Lung (tissue), 12 donors: ENCODE data around the gene RAP1GDS1. TPM values are rescaled to one million over a fixed set of nuclear protein-coding genes. Genes with fewer than 3 reads are reported as not detected.

ENCODE experiments used
- ATAC-seq: fragments of 200-7000 bp; cut with Tn5 transposase; one replicate; pipeline ENCODE4 v1.9.1; 2020; ENCODE audit warnings: moderate number of reproducible peaks; ENCODE audit not compliant: insufficient read depth, low FRiP score
- DNase-seq, 3 donors: peaks; one replicate each; pipeline ENCODE4 v3.0.0-alpha.2; 2013 to 2017
- H3K27ac ChIP-seq, 2 donors: one replicate each; pipeline ENCODE4 v1.5.1; 2013; ENCODE audit warnings: mild to moderate bottlenecking in 2 of 2, moderate library complexity in 2 of 2, control low read depth in 1 of 2, inconsistent platforms in 1 of 2, low read depth in 1 of 2, low read length in 1 of 2
- H3K27me3 ChIP-seq, 3 donors: one replicate each; pipeline ENCODE4 v1.5.1; 2013; ENCODE audit warnings: low read length in 2 of 3; ENCODE audit not compliant: control insufficient read depth in 3 of 3, insufficient read depth in 3 of 3
- H3K36me3 ChIP-seq, 4 donors: one replicate each; pipeline ENCODE4 v1.5.1; 2013; ENCODE audit warnings: low read length in 4 of 4, mild to moderate bottlenecking in 1 of 4, moderate library complexity in 1 of 4; ENCODE audit not compliant: control insufficient read depth in 4 of 4, insufficient read depth in 4 of 4
- H3K4me1 ChIP-seq, 5 donors: one replicate each; pipeline ENCODE4 v1.5.1; 2013; ENCODE audit warnings: low read length in 5 of 5, mild to moderate bottlenecking in 2 of 5, moderate library complexity in 1 of 5; ENCODE audit not compliant: control insufficient read depth in 5 of 5, insufficient read depth in 5 of 5
- H3K4me3 ChIP-seq: one replicate; pipeline ENCODE4 v1.5.1; 2013; ENCODE audit warnings: mild to moderate bottlenecking, control low read depth, moderate library complexity
- H3K9ac ChIP-seq, 2 donors: one replicate each; pipeline ENCODE4 v1.5.1; 2013; ENCODE audit warnings: low read length in 2 of 2, control low read depth in 1 of 2; ENCODE audit not compliant: insufficient read depth in 1 of 2
- H3K9me3 ChIP-seq, 4 donors: one replicate each; pipeline ENCODE4 v1.5.1; 2013; ENCODE audit warnings: low read length in 3 of 4, mild to moderate bottlenecking in 1 of 4, moderate library complexity in 1 of 4; ENCODE audit not compliant: control insufficient read depth in 4 of 4, insufficient read depth in 3 of 4
- WGBS, 2 donors: extraction: QIAGEN DNeasy Blood & Tissue Kit; methylation state at CpG; one replicate each; pipeline ENCODE4 v1.1.7; 2013; 5-methylcytosine and 5-hydroxymethylcytosine counted together
- polyA plus RNA-seq, 2 donors: library from polyadenylated mRNA; stranded (reverse); fragments of 200-250 nt; gene quantifications; one replicate each; pipeline ENCODE4 v1.2.1, GENCODE V29; 2013
- total RNA-seq, 2 donors: library from RNA; depleted of rRNA in 1 of 2; stranded (reverse); fragments of >200 nt in 1 of 2; gene quantifications; one replicate each; pipeline ENCODE4 v1.2.1, GENCODE V29; 2014 to 2021
- TF ChIP-seq, protein P1 (sequence below): IDR thresholded peaks from 2 replicates; pipeline ENCODE4 v1.5.1; 2012; ENCODE audit warnings: mild to moderate bottlenecking; ENCODE audit errors: control extremely low read depth, extremely low read depth
- donor health status: control.
- donor health status: control.
- donor health status: Bipolar disorder and iron deficiency.
- donor health status: healthy.
- donor health status: DM: yes; HTN: yes; CAD: no.

RAP1GDS1 gene
- total and polyA plus RNA-seq, 4 donors = 12.3 to 41.6 (median 26.5) TPM

DNA sequence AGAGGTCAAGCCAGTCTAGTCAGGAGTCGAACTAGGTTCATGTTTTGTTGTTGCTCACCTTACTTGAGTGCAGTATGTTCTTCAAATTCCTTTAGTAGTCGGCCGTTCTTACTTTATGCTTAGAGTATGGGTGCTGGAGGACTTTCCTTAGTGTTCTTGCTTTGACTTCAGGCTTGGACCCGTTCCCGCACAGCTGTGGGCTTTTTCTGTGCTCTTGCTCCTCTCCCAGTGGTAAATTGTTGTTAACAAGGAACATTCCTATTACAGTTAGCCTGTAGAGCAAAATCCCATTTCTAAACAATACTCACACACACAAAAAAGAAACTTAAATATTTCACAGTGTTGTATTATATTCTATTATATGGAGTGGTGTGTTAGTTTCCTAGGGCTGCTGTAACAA, 113.5 kb downstream of the RAP1GDS1 start:
- TF ChIP-seq, protein P1, sequence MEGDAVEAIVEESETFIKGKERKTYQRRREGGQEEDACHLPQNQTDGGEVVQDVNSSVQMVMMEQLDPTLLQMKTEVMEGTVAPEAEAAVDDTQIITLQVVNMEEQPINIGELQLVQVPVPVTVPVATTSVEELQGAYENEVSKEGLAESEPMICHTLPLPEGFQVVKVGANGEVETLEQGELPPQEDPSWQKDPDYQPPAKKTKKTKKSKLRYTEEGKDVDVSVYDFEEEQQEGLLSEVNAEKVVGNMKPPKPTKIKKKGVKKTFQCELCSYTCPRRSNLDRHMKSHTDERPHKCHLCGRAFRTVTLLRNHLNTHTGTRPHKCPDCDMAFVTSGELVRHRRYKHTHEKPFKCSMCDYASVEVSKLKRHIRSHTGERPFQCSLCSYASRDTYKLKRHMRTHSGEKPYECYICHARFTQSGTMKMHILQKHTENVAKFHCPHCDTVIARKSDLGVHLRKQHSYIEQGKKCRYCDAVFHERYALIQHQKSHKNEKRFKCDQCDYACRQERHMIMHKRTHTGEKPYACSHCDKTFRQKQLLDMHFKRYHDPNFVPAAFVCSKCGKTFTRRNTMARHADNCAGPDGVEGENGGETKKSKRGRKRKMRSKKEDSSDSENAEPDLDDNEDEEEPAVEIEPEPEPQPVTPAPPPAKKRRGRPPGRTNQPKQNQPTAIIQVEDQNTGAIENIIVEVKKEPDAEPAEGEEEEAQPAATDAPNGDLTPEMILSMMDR = no peak
- Histone ChIP-seq H3K9ac (no peak overlapping the region), H3K36me3 (peaks cover 0 to 2% (median 0%) of the 10 kb centered on the region in 4 donors), H3K4me1 (peaks cover 0 to 4% (median 0%) of the 10 kb centered on the region in 5 donors), H3K9me3 (no peaks in the 10 kb centered on the region), H3K27me3 (no peaks in the 10 kb centered on the region), H3K27ac (no peak overlapping the region), H3K4me3 (no peak overlapping the region)
- WGBS, 2 donors = 90 to 94% methylated on average over 5 of the region's 5 CpGs
- ATAC-seq (no peak), DNase-seq (peak in 1 of 3 donors; percentile 19)

DNA sequence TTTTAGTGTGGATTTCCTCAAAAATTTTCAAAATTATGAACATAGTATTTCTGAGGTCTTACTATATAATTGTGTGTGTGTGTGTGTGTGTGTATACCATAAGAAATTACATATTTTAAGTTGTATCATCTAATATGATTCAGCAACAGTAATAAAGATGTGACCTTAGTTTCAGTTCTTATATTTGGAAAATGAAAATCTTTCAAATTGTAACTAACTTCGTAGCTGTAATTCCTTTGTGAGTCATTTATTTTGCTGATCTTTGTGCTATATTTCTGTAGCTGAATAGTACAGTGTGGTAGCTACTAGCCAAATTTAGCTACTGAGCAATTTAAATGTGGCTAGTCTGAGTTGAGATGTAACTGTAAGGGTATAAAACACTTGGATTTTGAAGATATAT, 116.4 kb downstream of the RAP1GDS1 start:
- DNase-seq = no peak
- no peaks in the 10 kb centered on the region for H3K36me3 ChIP-seq
- no peaks in the 10 kb centered on the region for H3K9me3 ChIP-seq
- WGBS, 2 donors = 69 to 80% methylated on average over 1 of the region's 1 CpG
- ATAC-seq = no peak
- no peak overlapping the region for H3K9ac ChIP-seq
- no peak overlapping the region for H3K4me3 ChIP-seq
- H3K27me3 ChIP-seq = no peaks in the 10 kb centered on the region
- TF ChIP-seq, protein P1 = no peak
- no peak overlapping the region for H3K27ac ChIP-seq
- H3K4me1 ChIP-seq = peaks cover 0 to 4% (median 0%) of the 10 kb centered on the region in 5 donors

DNA sequence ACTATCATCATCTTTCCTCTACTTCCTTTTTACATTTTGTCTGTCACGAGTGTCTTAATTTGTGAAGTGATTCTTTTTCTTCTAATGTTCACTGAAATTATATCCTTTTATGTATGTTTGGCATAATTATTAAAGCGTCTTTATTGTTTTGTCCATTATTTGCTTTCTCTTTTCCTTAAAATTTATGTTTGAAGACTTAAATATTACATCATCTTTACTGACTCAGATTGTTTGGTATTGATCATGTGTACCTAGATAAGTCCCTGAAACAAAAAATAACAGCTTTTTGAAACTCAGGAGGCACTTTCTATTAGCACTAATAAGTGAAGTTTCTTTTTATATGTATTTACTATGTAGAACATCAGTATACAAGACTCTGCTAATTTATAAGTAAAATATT, 120.1 kb downstream of the RAP1GDS1 start:
- ATAC-seq (no peak), DNase-seq (no peak)
- Histone ChIP-seq H3K36me3 (no peaks in the 10 kb centered on the region), H3K9me3 (no peaks in the 10 kb centered on the region), H3K4me3 (no peak overlapping the region), H3K4me1 (peaks cover 0 to 10% (median 0%) of the 10 kb centered on the region in 5 donors), H3K27ac (no peak overlapping the region), H3K27me3 (no peaks in the 10 kb centered on the region), H3K9ac (no peak overlapping the region)
- WGBS, 2 donors = 93 to 94% methylated on average over 2 of the region's 2 CpGs
- TF ChIP-seq, protein P1 = no peak
